ENCODE data around the gene HOXB9. TPM values are rescaled to one million over a fixed set of nuclear protein-coding genes. Genes with fewer than 3 reads are reported as not detected.

Gene HOXB9
- total RNA-seq, 1 donor from 2014 or later = 0.11 TPM

DNA sequence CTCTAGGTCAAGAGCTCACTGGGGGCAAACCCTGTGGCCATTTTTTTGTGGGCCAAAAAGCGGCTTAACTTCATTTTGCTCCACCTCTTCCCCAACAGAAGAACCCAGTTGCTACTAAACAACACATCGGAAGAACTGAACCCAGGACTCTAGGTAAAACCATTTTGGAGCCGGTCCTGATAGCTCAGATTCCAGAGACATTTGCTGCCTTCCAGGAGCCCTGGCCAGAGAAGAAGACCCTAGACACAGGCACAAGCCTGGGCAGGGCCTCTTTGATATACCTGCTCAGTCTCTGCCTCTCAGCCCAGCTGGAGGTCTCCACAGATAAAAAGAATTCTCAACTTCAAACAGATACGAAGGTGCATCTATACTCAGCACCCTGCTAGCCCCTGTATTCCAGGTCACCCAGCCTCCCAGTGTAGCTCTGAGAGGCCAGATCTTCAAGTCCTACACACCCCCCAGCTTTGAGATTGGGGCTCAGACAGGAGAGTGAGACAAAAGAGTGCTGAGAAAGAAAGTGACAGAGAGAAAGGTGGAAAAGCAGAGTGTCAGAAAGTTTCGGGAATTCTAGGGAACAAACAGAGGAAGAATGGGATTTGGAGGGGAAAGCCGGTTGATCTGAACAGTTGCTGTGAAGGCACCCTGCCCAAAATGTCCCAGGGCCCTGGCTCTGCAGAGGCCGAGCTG lies 6.6 kb upstream of the HOXB9 start:
- TF ChIP-seq EZH2 (IDR thresholded peaks at IDR 0.05; ENCODE audit: insufficient read depth, low read length) = no peak
- TF ChIP-seq, protein P1, sequence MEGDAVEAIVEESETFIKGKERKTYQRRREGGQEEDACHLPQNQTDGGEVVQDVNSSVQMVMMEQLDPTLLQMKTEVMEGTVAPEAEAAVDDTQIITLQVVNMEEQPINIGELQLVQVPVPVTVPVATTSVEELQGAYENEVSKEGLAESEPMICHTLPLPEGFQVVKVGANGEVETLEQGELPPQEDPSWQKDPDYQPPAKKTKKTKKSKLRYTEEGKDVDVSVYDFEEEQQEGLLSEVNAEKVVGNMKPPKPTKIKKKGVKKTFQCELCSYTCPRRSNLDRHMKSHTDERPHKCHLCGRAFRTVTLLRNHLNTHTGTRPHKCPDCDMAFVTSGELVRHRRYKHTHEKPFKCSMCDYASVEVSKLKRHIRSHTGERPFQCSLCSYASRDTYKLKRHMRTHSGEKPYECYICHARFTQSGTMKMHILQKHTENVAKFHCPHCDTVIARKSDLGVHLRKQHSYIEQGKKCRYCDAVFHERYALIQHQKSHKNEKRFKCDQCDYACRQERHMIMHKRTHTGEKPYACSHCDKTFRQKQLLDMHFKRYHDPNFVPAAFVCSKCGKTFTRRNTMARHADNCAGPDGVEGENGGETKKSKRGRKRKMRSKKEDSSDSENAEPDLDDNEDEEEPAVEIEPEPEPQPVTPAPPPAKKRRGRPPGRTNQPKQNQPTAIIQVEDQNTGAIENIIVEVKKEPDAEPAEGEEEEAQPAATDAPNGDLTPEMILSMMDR (IDR thresholded peaks at IDR 0.05; ENCODE audit: insufficient read depth, low read depth, low read length) = no peak
- Mint-ChIP-seq H3K27me3 (ENCODE audit: low read depth, unreplicated experiment) (peaks cover 95% of the 10 kb centered on the region), H3K9me3 (ENCODE audit: unreplicated experiment) (peaks cover 15% of the 10 kb centered on the region), H3K4me1 (ENCODE audit: low read depth, unreplicated experiment) (peaks cover 3% of the 10 kb centered on the region), H3K27ac (ENCODE audit: unreplicated experiment) (no peak overlapping the region), H3K4me3 (ENCODE audit: unreplicated experiment) (no peak overlapping the region), H3K36me3 (ENCODE audit: low read depth, unreplicated experiment) (peaks cover 10% of the 10 kb centered on the region)
- FAIRE-seq (no peak), DNase-seq (ENCODE audit: low read depth) (no peak)
- no peaks in the 10 kb centered on the region for H3K36me3 ChIP-seq (ENCODE audit: insufficient read depth, low read length)
- no peak overlapping the region for H3K4me2 ChIP-seq (ENCODE audit: low read length)
- H3K4me3 ChIP-seq (ENCODE audit: insufficient read depth, low read depth, low read length) = no peak overlapping the region
- H3K27me3 ChIP-seq (ENCODE audit: insufficient read depth, low read length) = peaks cover 99% of the 10 kb centered on the region
- H4K20me1 ChIP-seq (ENCODE audit: insufficient read depth, low read length) = peaks cover 6% of the 10 kb centered on the region
- H3K79me2 ChIP-seq (ENCODE audit: insufficient read depth, low read length) = no peaks in the 10 kb centered on the region
- peaks cover 9% of the 10 kb centered on the region for H3K9me3 ChIP-seq (ENCODE audit: insufficient read depth, low read depth, low read length)
- no peak overlapping the region for H2AFZ ChIP-seq (ENCODE audit: low read depth, low read length)
- H3K27ac ChIP-seq (ENCODE audit: low read depth, low read length) = no peak overlapping the region
- H3K4me1 ChIP-seq (ENCODE audit: insufficient read depth, low read length) = peaks cover 3% of the 10 kb centered on the region
- no peak overlapping the region for H3K9ac ChIP-seq (ENCODE audit: low read length)

DNA sequence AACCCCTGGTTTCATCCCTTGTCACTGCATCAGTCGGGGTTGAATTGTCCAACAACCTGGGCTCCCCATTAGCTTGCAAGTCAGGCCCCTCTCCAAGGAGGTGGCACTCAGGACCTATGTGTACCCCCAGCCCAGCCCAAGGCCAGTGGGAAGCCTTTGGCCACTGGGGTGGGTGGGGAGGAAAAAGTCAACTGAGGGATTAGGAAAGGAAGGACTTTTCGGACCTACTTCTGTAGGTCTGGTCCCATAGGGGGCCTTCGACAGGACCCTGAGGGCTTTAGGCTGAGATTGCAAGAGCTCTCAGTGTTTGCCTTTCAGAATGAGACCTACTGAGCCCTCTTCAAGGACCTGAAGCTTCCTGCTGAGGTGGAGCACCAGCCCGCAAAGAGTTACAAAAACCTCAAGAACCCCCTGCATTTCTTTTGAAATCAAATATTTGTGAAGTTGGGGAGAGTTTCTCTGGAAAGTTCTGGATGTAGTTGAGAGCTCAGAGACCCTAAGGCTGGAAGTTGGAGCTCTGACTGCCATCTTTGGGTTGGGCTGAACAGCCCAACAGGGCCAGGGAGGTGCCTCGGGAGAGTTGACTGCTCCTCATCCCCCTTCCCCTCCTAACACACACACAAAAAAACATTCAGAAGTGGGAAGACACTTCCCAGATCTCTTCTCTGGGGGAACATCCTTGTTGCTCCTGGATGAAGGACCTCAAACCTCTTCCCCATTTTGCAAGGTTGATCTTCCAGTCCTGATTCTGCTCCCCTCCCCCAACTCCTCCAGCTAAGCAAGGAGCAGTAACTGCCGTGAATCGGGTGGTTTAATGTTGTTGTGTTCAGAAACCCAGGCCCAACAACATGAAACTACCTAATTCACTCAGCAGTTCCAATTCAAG lies 5.8 kb upstream of the HOXB9 start:
- Histone ChIP-seq H3K36me3 (ENCODE audit: insufficient read depth, low read length) (no peaks in the 10 kb centered on the region), H3K79me2 (ENCODE audit: insufficient read depth, low read length) (no peaks in the 10 kb centered on the region), H4K20me1 (ENCODE audit: insufficient read depth, low read length) (peaks cover 6% of the 10 kb centered on the region), H2AFZ (ENCODE audit: low read depth, low read length) (no peak overlapping the region), H3K4me2 (ENCODE audit: low read length) (no peak overlapping the region), H3K9me3 (ENCODE audit: insufficient read depth, low read depth, low read length) (peaks cover 12% of the 10 kb centered on the region), H3K9ac (ENCODE audit: low read length) (no peak overlapping the region), H3K4me1 (ENCODE audit: insufficient read depth, low read length) (peaks cover 3% of the 10 kb centered on the region), H3K27ac (ENCODE audit: low read depth, low read length) (no peak overlapping the region), H3K4me3 (ENCODE audit: insufficient read depth, low read depth, low read length) (no peak overlapping the region), H3K27me3 (ENCODE audit: insufficient read depth, low read length) (peaks cover 99% of the 10 kb centered on the region)
- H3K36me3 Mint-ChIP-seq (ENCODE audit: low read depth, unreplicated experiment) = peaks cover 10% of the 10 kb centered on the region
- H3K4me1 Mint-ChIP-seq (ENCODE audit: low read depth, unreplicated experiment) = peaks cover 1% of the 10 kb centered on the region
- FAIRE-seq = no peak
- no peak for DNase-seq (ENCODE audit: low read depth)
- H3K4me3 Mint-ChIP-seq (ENCODE audit: unreplicated experiment) = no peak overlapping the region
- peaks cover 17% of the 10 kb centered on the region for H3K9me3 Mint-ChIP-seq (ENCODE audit: unreplicated experiment)
- peaks cover 95% of the 10 kb centered on the region for H3K27me3 Mint-ChIP-seq (ENCODE audit: low read depth, unreplicated experiment)
- no peak overlapping the region for H3K27ac Mint-ChIP-seq (ENCODE audit: unreplicated experiment)
- TF ChIP-seq, protein P1 (IDR thresholded peaks at IDR 0.05; ENCODE audit: insufficient read depth, low read depth, low read length) = no peak
- peak; percentile 20 for TF ChIP-seq EZH2 (IDR thresholded peaks at IDR 0.05; ENCODE audit: insufficient read depth, low read length)

Measured in astrocyte (in vitro differentiated cells and primary cell).